ENCODE data around the gene ZNF710.

ZNF710 gene

DNA sequence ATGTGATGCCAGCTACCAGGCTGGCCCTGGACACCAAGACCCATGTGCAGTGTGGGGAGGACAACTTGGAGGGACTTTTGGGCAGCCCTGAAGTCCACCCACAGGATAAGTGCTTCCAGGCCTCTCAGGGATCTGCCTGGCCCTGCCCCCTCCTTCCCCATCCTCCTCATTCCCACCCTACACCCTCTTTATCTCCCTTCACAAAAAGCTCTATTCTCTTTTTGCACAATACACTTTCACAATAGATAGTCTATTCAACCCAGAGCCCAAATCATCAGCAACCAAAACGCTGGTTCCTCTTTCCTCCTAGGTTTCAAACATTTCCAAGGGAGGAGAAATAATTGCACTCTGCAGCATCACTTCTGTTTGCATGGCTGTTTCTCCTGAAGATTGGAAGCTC, 7.8 kb upstream of the ZNF710 start:
- DNase-seq (ENCODE audit: extremely low spot score), result no peak
- ChIA-PET CTCF (interaction anchor here (1.1 kb wide), 1 partner anchor 233 kb away, joined by 4 read pairs; no protein-coding TSS in a partner anchor), POLR2A (no interaction called here)

DNA sequence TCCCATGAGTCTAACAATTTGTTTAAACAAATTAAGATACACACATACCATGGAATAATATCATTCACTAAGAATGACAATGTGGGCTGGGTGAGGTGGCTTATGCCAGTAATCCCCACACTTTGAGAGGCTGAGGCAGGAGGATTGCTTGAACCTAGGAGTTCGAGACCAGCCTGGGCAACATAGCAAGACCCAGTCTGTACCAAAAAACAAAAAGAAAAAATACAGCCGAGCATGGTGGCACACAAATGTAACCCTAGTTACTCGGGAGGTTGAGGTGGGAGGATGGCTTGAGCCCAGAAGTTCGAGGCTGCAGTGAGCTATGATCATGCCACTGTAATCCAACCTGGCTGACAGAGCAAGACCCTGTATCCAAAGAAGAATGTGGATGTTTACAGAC, 4.0 kb upstream of the ZNF710 start:
- ChIA-PET POLR2A (no interaction called here), CTCF (interaction anchor here (1.5 to 2.4 kb wide), 3 partner anchors 10 to 87 kb away, joined by 3 to 10 read pairs (median 8); no protein-coding TSS in a partner anchor)
- DNase-seq (ENCODE audit: extremely low spot score), result no peak
- TF ChIP-seq, protein P1, sequence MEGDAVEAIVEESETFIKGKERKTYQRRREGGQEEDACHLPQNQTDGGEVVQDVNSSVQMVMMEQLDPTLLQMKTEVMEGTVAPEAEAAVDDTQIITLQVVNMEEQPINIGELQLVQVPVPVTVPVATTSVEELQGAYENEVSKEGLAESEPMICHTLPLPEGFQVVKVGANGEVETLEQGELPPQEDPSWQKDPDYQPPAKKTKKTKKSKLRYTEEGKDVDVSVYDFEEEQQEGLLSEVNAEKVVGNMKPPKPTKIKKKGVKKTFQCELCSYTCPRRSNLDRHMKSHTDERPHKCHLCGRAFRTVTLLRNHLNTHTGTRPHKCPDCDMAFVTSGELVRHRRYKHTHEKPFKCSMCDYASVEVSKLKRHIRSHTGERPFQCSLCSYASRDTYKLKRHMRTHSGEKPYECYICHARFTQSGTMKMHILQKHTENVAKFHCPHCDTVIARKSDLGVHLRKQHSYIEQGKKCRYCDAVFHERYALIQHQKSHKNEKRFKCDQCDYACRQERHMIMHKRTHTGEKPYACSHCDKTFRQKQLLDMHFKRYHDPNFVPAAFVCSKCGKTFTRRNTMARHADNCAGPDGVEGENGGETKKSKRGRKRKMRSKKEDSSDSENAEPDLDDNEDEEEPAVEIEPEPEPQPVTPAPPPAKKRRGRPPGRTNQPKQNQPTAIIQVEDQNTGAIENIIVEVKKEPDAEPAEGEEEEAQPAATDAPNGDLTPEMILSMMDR (IDR thresholded peaks at IDR 0.05; ENCODE audit: control extremely low read depth, extremely low read depth, low read depth, missing control alignments), result no peak

More for the DNA sequence above, 7.8 kb upstream of the ZNF710 start:
- TF ChIP-seq, protein P1 (IDR thresholded peaks at IDR 0.05; ENCODE audit: control extremely low read depth, extremely low read depth, low read depth, missing control alignments), result no peak

DNA sequence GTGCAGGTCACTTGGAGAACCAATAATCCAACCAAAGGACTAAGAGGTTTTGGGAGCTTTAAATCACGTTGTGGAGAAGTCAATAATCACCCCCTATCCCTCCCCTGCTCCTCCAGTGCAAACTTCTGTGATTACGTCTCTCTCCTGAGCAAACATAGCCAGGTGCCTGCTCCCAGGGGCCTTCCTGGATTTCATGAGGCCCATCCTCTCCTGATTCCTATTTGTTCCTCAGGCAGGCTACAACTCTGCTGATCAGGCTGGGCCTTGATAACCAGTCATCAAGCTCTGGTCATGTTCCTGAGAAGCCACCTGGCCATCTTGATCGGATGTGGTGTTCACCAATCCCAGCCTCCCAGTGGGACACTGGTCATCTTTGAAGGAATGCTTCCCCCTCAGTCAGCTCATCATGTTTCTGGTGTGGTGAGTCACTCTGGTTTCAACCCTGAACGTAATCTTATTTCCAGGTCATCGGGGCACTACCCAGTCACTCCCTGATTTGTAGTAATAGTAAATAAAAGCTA, 2.9 kb upstream of the ZNF710 start:
- DNase-seq (ENCODE audit: extremely low spot score), result no peak
- ChIA-PET CTCF (interaction anchor here (1.2 to 2.4 kb wide), 5 partner anchors 11 to 86 kb away, joined by 3 to 10 read pairs (median 8); no protein-coding TSS in a partner anchor), POLR2A (no interaction called here)
- TF ChIP-seq, protein P1 (IDR thresholded peaks at IDR 0.05; ENCODE audit: control extremely low read depth, extremely low read depth, low read depth, missing control alignments), result no peak

DNA sequence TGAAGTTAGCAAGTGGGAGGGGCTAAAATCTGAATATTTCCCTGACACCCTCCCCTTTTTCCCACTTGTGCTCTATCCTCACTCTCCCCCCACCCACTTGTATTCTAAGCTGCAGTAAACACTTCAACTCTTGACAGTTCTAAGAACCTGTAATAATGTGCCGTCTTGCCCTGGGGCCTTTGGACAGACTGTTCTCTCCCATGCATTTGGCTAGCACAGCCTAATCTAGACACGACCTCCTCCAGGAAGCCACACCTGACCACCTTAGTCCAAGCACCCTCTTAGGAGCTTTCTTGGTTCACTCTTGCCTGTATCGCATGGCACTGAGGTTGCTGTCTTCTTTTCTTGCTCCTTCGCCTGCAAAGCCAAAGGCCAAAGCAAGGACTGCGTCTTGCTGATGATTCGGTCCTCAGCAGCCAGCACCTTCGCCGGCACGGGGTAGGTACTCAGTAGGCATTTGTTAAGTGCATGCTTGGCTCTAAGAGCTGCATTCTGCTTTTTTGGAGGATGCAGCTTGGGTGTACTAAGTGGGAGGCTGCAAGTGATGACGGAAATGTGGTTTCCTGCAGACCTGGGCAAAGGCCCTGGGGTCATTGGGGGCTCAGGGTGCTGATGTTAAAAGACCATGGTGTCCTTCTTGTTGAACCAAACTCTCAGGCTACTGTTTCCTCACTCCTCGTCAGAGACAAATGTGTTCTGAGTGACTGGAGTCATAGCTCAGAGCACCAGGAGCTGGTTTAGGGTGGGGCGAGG, 2.0 kb upstream of the ZNF710 start:
- POLR2A ChIA-PET, result interaction anchor here (0.6 kb wide), 1 partner anchor 666 kb away, joined by 8 read pairs; no protein-coding TSS in a partner anchor
- CTCF ChIA-PET, result interaction anchor here (1.0 to 2.4 kb wide), 6 partner anchors 12 to 85 kb away, joined by 3 to 10 read pairs (median 6); no protein-coding TSS in a partner anchor
- no peak for DNase-seq (ENCODE audit: extremely low spot score)
- TF ChIP-seq, protein P1 (IDR thresholded peaks at IDR 0.05; ENCODE audit: control extremely low read depth, extremely low read depth, low read depth, missing control alignments), result no peak

DNA sequence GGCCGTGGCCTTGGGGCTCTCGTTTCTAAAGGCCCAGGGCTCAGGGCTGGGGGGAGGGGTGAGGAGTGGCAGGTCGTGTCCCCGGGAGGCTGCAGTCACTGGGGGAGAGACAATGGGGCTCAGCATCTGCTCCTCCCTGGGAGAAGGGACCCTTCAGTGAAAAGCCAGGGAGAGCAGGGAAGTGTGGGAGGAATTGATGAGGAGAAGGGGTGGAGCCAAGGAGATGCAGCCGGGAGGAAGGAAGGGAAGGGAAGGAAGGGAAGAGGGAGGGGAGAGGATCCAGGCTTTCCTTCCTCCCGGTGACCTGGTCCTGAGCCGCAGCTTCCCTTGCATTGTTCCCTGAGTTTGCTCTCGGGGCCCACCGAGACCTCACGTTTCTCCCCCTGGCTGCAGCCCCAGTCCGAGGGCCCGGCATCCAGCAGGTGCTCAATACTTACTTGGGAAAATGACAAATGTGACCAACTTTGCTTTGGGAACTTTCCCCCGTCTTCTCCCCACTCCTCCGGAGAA, 1.4 kb upstream of the ZNF710 start:
- ChIA-PET POLR2A (interaction anchor here (0.6 kb wide), 1 partner anchor 667 kb away, joined by 8 read pairs; no protein-coding TSS in a partner anchor), CTCF (interaction anchor here (1.0 to 2.4 kb wide), 2 partner anchors 12 to 71 kb away, joined by 4 to 8 read pairs; no protein-coding TSS in a partner anchor)
- no peak for DNase-seq (ENCODE audit: extremely low spot score)
- TF ChIP-seq, protein P1 (IDR thresholded peaks at IDR 0.05; ENCODE audit: control extremely low read depth, extremely low read depth, low read depth, missing control alignments), result no peak

DNA sequence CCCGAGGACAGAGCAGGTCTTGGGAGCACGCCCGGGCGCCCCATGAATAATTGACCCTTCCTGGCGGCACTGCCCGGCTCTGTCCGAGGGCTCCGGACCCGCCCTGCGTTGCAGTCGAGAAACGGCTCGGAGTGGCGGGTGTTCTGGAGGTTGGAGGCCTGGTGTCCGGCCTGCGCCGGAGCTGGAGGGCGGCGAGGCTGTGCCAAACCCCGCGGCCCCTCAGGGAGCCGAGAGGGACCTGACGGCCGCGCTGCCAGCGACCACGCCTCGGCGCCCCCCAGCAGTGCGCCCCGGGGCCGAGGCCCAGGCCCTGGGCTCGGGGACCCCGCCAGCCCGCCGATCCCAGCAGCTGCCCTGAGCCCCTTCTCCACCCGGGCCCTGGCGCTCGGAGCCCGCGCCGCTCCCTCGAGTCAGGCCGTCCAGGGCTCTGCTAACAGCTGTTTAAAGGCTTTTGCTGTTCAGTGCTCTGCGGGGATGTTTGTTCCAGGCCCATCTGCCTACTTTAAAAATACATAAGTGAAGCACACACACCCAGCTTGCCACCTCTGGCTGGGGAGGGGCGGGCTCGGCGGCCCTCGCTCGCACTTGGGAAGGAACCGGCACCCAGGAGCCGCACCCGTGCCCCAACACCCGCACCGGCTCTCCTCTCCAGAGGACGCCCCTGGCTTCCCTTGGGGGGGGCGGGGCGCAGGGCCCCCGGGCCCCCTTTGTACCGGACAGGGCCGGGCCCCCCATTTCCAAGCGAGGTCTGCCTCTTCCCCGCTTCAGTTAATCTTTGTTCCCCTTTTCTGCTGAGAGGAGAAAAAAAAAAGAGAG, 730 bp upstream of the ZNF710 start:
- ChIA-PET CTCF (no interaction called here), POLR2A (no interaction called here)
- DNase-seq (ENCODE audit: extremely low spot score), result peak; percentile 55
- TF ChIP-seq, protein P1 (IDR thresholded peaks at IDR 0.05; ENCODE audit: control extremely low read depth, extremely low read depth, low read depth, missing control alignments), result no peak
